Mononuclear cell (primary cell): Measurements from ENCODE around the gene HAGH. TPM values are rescaled to one million over a fixed set of nuclear protein-coding genes. Genes with fewer than 3 reads are reported as not detected.

Experiments used
- H3K27me3 ChIP-seq: 2 replicates; pipeline ENCODE4 v1.6.0; 2011; ENCODE audit warnings: low read length, control low read depth; ENCODE audit not compliant: insufficient read depth
- H3K4me1 ChIP-seq: 2 replicates; pipeline ENCODE4 v1.5.1; 2011; ENCODE audit warnings: mild to moderate bottlenecking, low read length, control low read depth; ENCODE audit not compliant: insufficient read depth
- H3K4me3 ChIP-seq: 2 replicates; pipeline ENCODE4 v1.5.1; 2011; ENCODE audit warnings: mild to moderate bottlenecking, low read length, moderate library complexity
- H3K9me3 ChIP-seq: 2 replicates; pipeline ENCODE4 v1.5.1; 2011; ENCODE audit warnings: low read depth, mild to moderate bottlenecking, control low read depth, low read length
- total RNA-seq: library from RNA; depleted of rRNA; stranded (reverse); fragments of >200 nt; gene quantifications from one replicate; pipeline ENCODE4 v1.2.3, GENCODE V29; 2012

Gene HAGH
- total RNA-seq, 1 donor: 14.3 TPM

DNA sequence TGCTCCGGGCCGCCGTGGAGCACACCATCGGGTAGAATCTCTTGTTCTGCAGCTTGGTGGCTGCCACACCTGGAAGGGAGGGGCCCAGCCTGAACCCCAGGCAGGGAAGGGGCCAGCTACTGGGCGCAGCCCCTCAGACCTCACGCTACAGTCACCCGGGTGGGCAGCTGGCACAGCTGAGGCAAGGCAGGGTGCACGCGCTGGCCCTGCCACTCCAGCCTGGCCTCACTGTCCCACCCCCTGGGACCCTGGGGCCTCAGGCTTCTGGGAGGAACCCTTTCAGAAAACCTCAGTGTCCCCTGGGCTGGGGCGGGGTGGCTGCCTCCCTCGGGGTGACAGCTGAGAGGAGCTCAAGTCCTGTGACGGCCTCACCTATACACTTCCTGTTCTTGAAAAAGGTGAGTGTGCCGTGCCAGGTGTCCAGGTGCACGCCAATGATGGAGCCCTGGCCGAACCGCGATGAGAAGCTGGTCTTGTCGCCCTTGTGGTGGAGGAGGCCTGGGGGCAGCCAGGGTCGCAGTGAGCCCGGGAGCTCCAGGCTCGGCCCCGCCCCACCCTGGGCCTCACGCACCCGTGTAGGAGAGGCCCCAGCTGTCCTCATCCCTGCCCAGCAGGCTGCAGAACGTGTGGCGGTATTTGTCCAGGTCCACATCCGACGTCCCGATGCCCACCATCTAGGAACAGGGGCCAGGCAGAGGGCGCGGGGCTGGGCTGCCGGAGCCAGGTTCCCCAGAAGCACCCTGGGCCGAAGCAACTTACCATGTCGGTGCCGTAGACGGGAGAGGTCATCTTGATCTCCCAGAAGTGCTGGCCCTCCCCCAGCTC, 49.0 kb downstream of the HAGH start:
- Histone ChIP-seq H3K27me3 (no peaks in the 10 kb centered on the region), H3K4me3 (no peak overlapping the region), H3K4me1 (peaks cover 30% of the 10 kb centered on the region), H3K9me3 (no peaks in the 10 kb centered on the region)

DNA sequence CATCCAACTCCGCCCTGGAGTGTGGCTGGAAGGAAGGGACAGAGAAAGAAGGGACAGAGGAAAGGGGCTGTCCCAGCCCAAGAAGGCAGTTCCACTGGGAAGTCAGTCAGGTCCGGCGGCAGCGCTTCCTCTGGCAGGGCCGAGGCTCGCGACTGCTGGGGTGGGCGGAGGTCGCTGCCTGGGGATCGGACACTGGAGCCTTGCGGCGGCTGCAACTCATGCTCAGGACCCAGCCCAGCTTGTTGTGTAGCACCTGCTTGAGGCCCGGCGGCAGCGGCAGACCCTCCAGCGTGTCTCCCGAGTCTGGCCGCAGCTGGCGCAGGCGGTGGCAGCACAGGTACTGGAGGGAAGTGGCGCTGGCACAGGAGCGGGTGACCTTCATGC, 49.6 kb downstream of the HAGH start:
- Histone ChIP-seq H3K4me1 (peaks cover 36% of the 10 kb centered on the region), H3K27me3 (no peaks in the 10 kb centered on the region), H3K9me3 (no peaks in the 10 kb centered on the region), H3K4me3 (no peak overlapping the region)

DNA sequence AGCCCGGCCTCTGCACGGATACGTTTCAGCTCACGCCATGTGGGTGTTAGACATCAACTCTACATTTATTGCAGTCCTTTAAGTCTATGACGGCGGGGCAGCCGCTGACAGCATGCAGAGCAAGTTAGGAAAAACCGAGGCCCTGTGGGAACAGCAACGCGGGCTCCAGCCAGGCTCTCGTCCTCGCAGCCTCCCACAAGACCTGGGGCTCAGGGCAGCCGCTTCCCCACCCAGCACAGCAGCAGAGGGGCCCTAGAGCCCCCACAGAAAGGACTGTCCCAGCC, 50.0 kb downstream of the HAGH start:
- no peak overlapping the region for H3K4me3 ChIP-seq
- H3K9me3 ChIP-seq: no peaks in the 10 kb centered on the region
- peaks cover 38% of the 10 kb centered on the region for H3K4me1 ChIP-seq
- no peaks in the 10 kb centered on the region for H3K27me3 ChIP-seq

DNA sequence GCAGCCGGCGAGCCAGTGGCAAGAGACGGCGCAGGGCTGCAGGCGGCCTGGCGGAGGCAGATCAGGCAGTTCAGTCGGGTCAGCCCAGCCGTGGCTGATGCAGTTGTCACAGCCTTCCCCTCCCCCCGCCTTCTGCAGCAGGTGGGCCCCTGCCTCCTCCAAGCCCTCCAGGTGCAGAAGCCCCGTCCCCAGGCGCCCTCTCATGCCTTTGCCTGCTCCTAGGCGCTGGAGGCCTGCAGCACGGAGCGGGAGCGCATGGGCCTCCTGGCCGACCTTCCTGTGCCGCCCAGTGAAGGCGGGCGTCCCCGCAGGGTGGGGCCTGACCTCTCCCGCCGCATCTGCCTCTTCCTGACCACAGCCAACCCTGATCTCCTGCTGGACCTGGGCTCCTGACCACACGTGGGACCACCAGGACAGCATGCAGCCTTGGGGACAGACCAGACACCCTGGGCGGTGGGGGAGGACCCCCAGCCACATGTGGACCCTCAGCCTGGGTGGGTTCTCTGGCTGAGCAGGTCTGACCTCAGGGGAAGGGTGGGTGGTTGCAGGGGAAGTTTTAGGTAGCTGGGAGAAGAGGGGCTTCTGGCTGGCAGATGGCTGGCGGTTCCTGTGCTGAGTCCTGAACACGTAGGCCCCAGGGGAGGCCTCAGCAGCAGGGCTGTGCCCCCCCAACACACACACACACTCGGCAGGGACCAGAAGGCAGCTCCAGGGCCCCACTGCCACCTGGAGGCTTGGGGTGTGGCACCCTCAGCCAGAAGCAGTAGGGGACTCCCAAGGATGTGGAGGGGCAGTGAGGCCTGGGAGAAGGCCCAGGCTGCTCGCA, 50.6 kb downstream of the HAGH start:
- Histone ChIP-seq H3K4me1 (peaks cover 32% of the 10 kb centered on the region), H3K4me3 (no peak overlapping the region), H3K27me3 (no peaks in the 10 kb centered on the region), H3K9me3 (no peaks in the 10 kb centered on the region)

DNA sequence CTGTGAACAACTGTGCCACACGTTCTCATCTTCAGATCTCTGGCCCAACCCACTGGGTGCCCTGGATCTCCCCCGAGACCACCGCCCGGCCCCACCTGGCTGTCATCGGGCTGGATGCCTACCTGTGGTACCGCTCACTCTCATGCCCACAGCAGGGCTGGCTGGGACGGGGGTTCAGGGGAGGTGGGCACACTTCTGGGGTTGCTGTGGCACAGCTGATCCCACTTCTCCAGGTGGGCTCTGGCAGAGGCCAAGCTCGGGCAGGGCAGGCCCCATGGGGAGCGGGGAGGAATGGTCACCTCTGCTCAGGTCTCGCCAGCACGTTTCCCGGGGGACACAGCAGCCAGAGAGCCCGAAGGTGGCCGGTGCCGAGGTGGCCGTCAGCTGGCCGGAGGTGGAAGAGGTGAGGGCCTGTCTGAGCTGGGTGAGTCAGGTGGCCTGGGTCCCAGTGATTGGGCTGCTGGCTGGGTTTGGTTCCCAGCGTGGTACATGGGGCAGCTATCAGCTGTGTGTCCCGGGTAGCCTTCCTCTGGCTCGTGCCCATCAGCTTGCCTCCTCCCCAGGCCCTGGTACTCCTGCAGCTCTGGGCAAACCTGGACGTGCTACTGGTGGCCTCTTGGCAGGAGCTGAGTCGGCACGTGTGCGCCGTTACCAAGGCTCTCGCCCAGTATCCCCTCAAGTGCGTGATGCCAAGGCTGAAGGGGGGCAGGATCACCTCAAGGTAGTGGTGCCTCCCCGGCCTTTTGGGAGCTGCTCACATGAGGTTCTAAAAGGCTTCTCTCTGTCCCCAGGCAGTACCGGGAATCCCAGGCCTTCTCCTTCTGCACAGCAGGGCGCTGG, 51.4 kb downstream of the HAGH start:
- Histone ChIP-seq H3K9me3 (no peaks in the 10 kb centered on the region), H3K4me3 (no peak overlapping the region), H3K27me3 (no peaks in the 10 kb centered on the region), H3K4me1 (peaks cover 32% of the 10 kb centered on the region)

DNA sequence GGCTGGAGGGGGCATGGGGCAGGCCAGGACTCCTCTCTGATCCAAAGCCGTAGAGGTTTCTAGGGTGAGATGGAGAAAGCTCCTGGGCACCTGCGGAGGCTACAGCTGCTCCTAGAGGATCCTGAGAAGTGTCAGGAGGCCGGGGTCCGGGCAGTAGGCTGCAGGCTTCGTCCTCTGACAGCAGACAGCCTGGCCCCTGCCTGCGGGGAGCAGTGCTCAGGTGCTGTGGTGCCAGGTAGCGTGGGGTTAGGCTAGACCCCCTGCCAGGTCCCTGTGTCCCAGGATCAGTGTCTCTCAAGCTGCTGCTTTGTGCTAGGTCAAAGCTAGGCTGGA, 52.2 kb downstream of the HAGH start:
- H3K9me3 ChIP-seq: no peaks in the 10 kb centered on the region
- no peak overlapping the region for H3K4me3 ChIP-seq
- no peaks in the 10 kb centered on the region for H3K27me3 ChIP-seq
- peaks cover 36% of the 10 kb centered on the region for H3K4me1 ChIP-seq

DNA sequence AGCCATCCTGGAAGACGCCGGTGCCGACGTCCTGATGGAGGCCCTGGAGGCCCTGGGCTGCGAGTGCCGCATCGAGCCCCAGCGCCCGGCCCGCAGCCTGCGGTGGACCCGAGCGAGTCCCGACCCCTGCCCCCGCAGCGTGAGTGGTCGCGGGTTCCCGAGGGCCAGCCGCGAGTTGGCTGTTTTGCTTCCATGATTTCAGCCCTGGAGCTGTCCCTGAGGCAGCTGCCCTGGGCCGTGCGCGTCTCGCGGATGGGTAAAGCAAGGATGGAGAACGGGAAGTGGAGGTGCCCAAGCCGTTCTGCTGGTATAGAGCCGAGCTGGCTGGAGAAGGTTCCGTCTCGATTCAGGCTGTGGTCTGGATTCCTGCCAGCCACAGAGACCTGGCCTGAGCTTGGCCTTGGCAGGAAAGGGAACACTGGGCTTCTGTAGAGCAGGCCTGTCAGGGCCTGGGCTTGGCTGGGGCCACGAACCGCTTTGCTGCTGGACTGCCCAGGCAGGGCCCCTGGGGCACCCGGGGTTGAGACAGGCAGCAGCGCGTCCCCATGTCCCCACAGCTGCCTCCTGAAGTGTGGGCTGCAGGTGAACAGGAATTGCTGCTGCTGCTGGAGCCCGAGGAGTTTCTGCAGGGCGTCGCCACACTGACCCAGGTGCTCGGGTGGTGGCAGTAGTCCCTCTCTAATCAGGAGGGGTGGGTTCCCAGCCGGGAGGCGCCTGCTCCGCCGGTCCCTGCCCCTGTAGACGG, 52.8 kb downstream of the HAGH start:
- H3K4me3 ChIP-seq: peak overlapping the region; percentile 88
- H3K4me1 ChIP-seq: peaks cover 36% of the 10 kb centered on the region
- H3K9me3 ChIP-seq: no peaks in the 10 kb centered on the region
- H3K27me3 ChIP-seq: no peaks in the 10 kb centered on the region

DNA sequence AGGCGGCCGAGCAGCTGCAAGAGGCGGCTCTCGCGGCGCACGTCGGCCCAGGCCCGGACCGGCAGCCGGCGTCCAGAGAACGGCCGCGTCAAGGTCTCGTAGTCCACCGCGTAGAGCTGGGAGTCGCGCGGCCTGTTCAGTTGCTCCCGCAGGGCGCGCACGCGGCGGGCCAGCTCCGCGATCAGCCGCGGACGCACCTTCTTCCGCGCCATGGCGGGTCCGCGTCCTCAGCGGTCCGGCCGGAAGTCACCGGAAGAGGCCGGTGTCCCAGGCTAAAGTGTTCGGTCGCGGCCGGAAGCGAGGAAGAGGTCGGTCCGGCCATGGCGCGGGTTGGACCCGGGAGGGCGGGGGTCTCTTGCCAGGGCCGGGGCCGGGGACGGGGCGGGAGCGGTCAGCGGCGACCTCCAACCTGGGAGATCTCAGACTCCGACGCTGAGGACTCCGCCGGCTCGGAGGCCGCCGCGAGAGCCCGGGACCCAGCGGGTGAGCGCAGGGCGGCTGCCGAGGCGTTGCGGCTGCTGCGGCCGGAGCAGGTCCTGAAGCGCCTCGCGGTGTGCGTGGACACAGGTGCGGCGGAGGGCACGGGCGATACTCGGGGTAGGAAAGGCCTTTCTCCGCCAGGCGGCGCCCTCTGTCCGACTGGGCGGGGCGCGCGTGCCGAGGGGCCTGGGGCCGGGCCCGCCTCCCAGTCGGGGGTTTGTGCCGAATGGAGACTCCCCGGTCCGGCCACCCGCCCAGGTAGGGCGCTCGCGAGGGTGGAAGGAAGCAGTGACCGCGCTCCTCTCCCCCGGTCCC, 53.5 kb downstream of the HAGH start, which contains the start of gene MRPS34:
Gene MRPS34 (minus strand): TSS at position 227 of the 795 bp plus-strand sequence. CDS start 15 bp downstream, at position 212.
- Histone ChIP-seq H3K27me3 (no peaks in the 10 kb centered on the region), H3K9me3 (no peaks in the 10 kb centered on the region), H3K4me1 (peaks cover 36% of the 10 kb centered on the region), H3K4me3 (peak within 1 kb of the TSS; percentile 88)

DNA sequence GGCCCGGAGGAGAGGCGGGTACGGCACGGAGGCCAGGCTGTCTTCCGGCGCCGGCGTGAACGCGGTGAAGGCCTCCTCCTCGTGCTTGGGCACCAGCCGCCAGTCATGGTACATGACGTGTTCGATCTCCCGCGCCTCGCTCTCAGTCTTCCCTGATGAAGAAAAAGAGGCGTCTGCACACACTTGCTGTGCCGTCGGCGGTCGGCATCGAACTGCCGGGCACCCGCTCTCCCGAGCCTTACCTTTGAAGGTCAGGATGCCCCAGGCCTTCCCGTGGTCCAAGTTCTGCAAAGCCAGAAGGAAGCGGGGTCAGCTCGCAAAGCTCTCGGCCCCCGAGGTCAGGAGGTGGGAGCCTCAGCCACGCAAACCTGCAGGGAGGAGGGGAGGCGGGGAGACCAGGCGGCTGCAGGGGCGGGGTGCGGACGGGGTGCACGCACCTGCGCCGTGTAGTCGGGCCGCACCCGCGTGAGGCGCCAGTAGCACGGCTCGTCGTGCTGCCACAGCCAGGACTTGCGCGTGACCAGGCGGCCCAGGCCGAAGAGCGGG, 54.2 kb downstream of the HAGH start, which contains the start of gene EME2:
Gene EME2 (plus strand): TSS at position 449 of the 546 bp plus-strand sequence. CDS start 418 bp downstream, outside the sequence.
- Histone ChIP-seq H3K9me3 (no peaks in the 10 kb centered on the region), H3K27me3 (no peaks in the 10 kb centered on the region), H3K4me3 (peak within 1 kb of the TSS; percentile 88), H3K4me1 (peaks cover 36% of the 10 kb centered on the region)

DNA sequence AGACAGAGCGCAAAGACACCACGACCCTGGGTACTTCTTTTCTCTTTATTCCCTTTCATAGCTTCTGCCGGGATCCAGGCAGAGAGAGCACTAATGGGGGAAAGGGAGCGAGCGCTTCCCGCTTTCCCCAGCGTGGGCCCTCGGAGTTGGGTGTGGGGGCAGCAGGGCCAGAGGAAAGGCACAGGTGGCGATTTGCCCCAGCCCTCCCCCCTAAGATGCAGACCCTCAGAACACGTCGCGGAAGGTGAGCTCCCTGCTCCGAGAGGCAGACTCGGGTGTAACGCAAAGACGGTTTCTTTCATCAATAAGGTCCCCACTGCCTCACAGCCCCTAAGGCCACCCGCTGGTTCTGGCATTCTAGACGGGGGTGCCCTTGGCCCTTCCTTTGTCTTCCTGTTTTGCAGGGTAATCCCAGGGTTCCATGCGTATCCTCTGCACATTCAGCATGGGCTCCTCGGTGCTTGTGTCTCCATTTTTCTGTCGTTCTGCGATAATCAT, 54.7 kb downstream of the HAGH start:
- H3K4me1 ChIP-seq: peaks cover 36% of the 10 kb centered on the region
- peak overlapping the region; percentile 88 for H3K4me3 ChIP-seq
- no peaks in the 10 kb centered on the region for H3K9me3 ChIP-seq
- H3K27me3 ChIP-seq: no peaks in the 10 kb centered on the region

DNA sequence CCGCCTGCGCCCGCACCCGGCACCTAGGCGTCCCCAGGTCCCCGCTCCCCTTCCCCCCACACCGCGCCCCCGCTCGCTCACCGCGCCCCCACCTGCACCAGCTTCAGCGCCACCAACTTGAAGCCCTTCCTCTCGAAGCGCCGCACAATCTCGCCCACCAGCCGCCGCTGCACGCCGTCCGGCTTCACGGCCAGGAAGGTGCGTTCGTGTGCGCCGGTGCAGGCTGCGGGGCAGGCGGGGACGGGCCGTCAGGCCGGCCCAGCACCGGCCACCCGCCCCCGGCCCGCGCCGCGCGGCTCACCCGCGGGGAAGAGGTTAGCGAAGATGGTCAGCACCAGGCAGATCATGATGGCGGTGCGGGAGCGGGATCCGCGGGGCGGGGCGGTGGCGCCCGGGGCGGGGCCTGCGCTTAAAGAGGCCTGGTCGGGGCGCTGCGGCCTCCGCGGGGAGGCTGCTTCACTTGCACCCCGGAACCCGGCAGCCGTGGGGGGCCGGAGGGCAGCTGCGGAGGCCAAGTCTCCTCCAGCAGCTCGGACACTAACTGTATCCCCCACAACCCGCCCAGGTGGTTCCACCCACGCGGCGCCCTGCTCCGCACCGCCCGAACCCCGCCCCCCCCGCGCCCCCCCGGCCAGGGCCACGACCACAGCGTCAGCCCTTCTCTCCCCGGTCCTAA, 55.3 kb downstream of the HAGH start, which contains the start of gene NME3:
Gene NME3 (minus strand): TSS at position 356 of the 676 bp plus-strand sequence. CDS start 9 bp downstream, at position 347.
- H3K27me3 ChIP-seq: no peaks in the 10 kb centered on the region
- H3K4me1 ChIP-seq: peaks cover 36% of the 10 kb centered on the region
- peak within 1 kb of the TSS; percentile 88 for H3K4me3 ChIP-seq
- no peaks in the 10 kb centered on the region for H3K9me3 ChIP-seq

DNA sequence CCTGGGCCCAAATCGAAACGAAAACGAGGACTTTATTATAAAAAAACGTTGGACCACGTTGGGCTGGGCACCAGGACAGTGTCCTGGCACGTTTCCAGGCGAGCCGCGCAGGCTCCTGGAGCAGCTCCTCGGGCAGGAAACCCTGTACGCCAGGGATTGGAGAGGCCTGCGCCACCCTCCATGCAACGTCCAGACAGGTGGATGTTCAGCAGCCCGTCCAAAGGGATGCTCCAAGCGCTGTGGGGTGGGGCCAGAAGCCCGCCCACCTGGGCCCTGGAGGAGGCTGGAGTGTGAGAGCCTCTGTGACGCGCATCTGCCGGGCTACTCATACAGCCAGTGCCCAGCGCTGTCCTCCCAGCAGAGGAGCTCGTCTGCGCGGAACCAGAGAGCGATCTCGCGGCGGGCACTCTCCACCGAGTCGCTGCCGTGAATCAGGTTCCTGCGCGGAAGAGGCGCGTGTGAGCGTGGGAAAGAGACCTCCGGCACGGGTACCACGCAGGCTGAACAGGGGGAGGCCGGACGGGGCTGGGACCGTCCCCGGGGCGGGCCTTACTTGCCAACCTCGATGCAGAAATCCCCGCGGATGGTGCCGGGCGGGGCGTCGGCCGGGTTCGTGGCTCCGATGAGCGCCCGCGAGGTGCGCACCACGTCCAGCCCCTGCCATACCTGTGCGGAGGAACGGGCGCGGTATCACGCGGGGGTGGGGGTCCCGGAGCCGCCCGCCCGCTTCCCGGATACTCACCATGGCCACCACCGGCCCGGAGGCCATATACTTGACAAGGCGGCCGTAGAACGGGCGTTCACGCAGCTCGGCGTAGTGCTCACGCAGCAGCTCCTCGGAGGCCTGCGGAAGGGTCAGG, 56.1 kb downstream of the HAGH start:
- Histone ChIP-seq H3K27me3 (no peaks in the 10 kb centered on the region), H3K9me3 (no peaks in the 10 kb centered on the region), H3K4me3 (peak overlapping the region; percentile 88), H3K4me1 (peaks cover 36% of the 10 kb centered on the region)
